Fibroblast of skin of left quadriceps (primary cell): Measurements from ENCODE around the gene ZNF416.
A peak's percentile ranks its signal among the peaks of the same experiment; 100 is the strongest.

Experiments used
- DNase-seq, 2 experiments: peaks; one replicate each; pipeline ENCODE4 v3.0.0-alpha.2; 2013; ENCODE audit warnings: low read depth in 2 of 2

ZNF416 gene

GRCh38 chr19:57578487-57579205 lies at the start of gene ZNF416:
Gene ZNF416 (minus strand): TSS chr19:57578911. CDS start chr19:57578704, 207 bp downstream.
- peak; percentile 96 for DNase-seq

DNA sequence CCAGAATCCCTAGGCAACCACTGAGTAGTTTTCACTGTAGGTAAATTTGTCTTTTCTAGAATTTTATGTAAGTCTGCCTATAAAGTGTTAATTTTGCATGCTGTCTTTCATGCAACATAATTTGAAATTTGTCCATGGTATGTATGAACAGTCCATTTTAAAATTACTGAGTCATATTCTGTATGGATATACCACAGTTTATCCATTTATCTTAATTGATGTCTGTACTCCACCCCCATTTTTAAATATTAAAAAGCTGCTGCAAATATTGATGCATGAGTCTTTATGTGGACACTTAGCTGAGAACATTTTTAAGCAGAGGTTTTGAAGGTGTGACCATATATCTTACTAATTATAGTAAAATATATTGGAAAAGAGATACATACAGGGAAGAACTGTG lies 44.4 kb upstream of the ZNF416 start:
- DNase-seq, result no peak

DNA sequence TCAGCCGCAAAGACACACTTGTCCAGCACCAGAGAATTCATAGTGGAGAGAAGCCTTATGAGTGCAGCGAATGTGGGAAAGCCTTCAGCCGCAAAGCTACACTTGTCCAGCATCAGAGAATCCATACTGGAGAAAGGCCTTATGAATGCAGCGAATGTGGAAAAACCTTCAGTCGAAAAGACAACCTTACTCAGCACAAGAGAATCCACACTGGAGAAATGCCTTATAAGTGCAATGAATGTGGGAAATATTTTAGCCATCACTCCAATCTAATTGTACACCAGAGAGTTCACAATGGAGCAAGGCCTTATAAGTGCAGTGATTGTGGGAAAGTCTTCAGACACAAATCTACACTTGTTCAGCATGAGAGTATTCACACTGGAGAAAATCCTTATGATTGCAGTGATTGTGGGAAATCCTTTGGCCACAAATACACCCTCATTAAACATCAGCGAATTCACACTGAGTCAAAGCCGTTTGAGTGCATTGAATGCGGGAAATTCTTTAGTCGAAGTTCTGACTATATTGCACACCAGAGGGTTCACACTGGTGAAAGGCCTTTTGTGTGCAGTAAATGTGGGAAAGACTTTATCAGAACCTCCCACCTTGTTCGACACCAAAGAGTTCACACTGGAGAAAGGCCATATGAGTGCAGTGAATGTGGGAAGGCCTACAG lies 42.1 kb upstream of the ZNF416 start:
- DNase-seq, result no peak

- DNase-seq, result no peak
Observed at GRCh38 chr19:57615346-57615745, 36.6 kb upstream of the ZNF416 start.

GRCh38 chr19:57613941-57614743 lies 35.4 kb upstream of the ZNF416 start, which contains the start of gene ZNF134:
Gene ZNF134 (plus strand): TSS chr19:57614242. CDS start chr19:57619469, 5,227 bp downstream.
- DNase-seq, result peak; percentile 71 to 72

DNA sequence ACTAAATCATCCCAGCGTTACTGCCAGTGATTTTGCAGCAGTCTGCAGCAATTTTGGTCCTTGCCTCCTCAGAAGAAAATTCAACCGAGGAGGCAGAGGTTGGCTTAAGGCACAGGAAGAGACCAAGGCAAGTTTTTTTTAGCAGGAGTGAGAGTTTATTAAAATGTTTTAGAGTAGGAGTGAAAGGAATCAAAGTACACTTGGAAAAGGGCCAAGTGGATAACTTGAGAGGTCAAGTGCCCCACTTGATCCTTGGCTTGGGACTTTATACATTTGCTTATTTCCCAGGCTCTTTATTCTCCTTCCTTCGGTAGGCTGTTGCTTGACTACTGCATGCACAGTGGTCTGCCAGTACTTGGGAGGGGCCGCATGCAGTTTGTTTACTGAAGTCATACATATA lies 32.4 kb upstream of the ZNF416 start:
- DNase-seq, result no peak

DNA sequence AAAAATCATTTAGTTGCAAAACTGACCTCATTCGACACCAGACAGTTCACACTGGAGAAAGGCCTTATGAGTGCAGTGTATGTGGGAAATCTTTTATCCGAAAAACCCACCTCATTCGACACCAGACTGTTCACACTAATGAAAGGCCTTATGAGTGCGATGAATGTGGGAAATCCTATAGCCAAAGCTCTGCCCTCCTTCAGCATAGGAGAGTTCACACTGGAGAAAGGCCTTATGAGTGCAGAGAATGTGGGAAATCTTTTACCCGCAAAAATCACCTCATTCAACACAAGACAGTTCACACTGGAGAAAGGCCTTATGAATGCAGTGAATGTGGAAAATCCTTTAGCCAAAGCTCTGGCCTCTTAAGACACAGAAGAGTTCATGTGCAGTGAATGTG lies 28.2 kb upstream of the ZNF416 start:
- DNase-seq, result no peak

- peak; percentile 81 to 82 for DNase-seq
Observed at GRCh38 chr19:57599761-57600383, 21.2 kb upstream of the ZNF416 start, which contains the start of gene ZNF530. Gene ZNF530 (plus strand): TSS chr19:57599885. CDS start chr19:57604346, 4,461 bp downstream.

- DNase-seq, result no peak
Observed at GRCh38 chr19:57599377-57599760, 20.7 kb upstream of the ZNF416 start.

DNA sequence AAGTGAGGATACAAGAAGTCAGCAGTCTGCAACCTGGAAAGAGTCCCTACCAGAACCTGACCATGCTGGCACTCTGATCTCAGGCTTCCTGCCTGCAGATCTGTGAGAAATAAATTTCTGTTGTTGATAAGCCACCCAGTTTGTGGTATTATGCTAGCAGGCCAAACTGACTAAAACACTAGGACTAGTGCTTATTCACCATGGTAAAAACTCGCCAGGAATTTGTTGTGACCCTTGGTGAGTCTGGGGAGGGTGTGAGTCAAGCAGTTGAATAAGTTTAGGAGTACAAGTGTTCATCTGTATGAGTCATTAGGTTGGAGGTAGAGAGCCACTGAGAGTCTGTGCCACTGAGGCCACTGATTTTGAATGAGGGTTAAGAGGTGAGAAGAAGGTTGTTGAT lies 8.8 kb upstream of the ZNF416 start:
- DNase-seq, result no peak

DNA sequence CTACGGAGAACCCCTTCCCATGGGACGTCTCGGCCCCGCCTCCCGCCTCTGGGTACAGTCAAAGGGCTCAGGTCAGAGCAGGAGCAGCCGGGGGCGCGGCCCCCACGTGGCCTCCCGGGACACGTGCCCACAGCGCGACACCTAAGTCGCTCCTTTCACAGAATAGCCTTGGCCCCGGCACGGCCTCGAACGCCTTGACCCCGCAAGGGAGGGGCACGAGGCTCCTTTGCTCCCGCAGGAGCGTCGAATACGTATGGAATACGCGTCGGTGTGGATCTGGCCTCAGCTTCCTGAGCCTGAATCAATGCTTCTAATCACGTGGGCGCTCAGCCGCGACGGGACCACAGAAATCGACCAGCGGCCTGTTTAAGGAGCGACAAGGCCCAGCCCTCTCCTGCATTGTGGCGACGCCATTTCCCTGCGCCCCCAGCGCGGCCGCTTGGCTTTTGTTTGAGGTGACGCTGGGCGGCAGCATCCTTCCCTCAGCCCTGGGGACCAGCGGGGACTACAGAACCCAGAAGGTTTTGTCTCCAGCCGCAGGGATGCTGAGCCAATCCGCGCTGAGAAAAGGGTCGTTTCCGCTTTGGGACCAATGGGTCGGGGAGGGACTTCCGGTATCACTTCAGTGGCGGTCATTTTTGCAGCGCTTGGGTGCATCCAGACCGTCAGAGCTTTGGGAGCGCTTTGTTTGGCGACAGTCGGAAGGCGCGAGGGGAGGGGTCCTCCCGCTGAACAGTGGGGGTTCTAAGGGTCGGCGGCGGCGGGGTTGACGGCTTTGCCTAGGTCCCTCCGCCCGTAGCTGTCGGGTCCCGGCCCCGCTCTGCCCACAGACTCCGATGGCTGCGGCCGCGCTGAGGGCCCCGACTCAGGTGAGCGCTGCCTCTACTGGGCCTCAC lies 5.1 kb upstream of the ZNF416 start, which contains the start of gene ZIK1:
Gene ZIK1 (plus strand): TSS at position 625 of the 896 bp plus-strand sequence. CDS start 212 bp downstream, at position 837.
- DNase-seq, result peak; percentile 86 to 89

DNA sequence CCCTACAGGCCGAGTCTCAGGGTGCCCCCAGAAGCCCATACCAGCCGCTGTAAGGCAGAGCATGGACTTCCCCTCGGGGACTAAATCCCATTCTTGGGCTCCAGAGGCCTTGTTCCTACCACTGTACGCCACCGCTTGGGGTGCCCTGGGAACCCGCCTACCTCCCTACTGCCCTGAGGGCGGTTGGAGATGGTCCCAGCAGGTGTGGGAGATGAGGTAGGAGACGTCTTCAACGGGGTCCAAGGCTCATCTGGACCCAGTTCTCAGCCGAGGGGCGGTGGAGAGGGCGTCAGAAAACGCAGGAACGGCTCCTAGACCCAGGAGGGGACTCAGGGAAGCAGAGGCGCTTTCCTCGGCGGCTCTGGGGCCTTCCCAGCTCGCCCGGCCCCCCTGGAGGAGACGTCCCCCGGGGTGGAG lies 4.4 kb upstream of the ZNF416 start:
- DNase-seq, result no peak

GRCh38 chr19:57576661-57577060 lies 2.0 kb downstream of the ZNF416 start:
- no peak for DNase-seq

DNA sequence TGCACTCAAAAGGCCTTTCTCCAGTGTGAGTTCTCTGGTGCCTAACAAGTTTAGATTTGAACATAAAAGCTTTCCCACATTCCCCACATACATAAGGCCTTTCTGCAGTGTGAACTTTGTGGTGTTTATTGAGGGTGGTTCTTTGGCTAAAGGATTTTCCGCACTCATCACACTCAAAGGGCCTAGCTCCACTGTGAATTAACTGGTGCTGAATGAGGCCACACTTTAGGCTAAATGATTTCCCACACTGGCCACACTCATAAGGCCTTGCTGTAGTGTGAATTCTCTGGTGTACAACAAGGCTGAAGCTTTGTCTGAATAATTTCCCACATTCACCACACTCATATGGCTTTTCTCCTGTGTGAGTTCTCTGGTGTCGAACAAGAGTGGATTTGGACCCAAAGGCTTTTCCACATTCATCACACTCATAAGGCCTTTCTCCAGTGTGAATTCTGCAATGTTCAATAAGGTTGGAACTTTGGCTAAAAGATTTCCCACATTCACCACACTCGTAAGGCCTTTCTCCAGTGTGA lies 6.2 kb downstream of the ZNF416 start:
- no peak for DNase-seq

- no peak for DNase-seq
Observed at GRCh38 chr19:57570707-57571106, 8.0 kb downstream of the ZNF416 start.

DNA sequence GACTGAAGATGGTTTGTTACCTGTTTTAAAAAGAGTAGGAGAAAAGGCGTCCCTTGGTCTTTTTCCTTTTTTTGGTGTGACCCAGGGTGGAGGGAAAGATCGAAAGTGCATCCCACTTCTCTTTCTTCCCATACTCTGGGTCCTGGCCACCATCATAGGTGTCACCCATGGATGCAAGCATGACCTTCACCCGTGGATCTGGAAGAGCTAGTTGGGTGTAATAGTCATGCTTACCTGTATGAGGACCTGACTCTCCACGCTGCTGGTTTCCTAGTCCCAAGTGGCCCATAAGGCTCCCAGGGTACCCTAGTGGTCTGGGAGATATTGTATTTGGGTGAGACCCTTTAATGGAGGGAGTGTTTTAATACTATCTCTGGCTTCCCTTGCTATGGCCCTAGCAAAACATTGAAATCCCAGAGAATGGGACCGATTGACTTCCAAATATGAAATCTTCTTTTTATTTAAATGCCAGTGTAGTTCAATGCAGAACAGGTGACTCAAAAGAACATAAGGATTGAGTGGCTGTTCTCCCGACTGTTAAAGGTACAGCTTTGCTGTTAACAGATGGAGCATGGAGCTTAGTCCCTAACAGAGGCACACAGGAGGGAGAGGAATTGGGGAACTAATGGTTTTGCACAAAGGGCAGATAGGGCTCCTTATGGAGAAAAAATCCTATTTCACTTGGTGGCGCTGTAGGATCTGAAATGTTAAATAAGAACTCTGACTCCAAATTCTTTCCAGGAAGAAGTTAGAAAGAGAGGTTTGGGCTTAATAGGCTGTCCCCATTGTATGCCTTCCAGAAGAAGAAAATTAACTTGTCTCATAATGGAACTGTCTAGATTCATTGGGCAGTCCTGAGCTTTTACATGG lies 12.1 kb downstream of the ZNF416 start:
- no peak for DNase-seq

GRCh38 chr19:57563547-57563946 lies 15.2 kb downstream of the ZNF416 start:
- DNase-seq, result no peak

DNA sequence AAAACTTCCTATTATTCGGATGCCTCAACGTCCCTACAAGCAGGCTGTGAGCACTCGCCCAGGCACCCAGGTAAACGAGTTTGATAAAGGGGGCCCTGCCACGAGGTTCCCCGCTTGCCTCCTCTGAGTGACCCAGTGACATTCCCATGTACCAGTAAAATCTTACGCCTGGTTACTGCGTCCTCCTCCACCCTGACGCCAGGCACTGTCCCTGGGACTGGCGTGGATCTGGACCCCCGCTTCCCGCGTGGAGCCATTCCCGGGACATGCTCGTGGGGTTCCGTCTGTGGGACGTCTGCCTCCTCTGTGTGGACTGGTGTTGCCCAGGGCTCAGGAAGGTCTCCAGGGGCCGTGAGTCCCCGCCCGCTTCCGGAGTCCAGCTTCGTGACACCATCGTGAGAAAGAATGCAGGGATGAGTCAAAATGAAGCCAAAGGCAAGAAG lies 18.6 kb downstream of the ZNF416 start:
- DNase-seq, result no peak

- peak; percentile 56 to 59 for DNase-seq
Observed at GRCh38 chr19:57559404-57560025, 19.2 kb downstream of the ZNF416 start, which contains the start of gene ZNF550. Gene ZNF550 (minus strand): TSS chr19:57559863. CDS start chr19:57559682, 181 bp downstream.
